ENCODE measurements around the gene SCAPER. TPM values are rescaled to one million over a fixed set of nuclear protein-coding genes. Genes with fewer than 3 reads are reported as not detected.
"Not testable (repeated sequence)": the region's sequence is repeated elsewhere in the genome, so short reads cannot be mapped to it uniquely, and the experiment has no call there.

Gene SCAPER
- total RNA-seq, 1 donor from 2014 or later = 5.3 TPM

- DNase-seq (ENCODE audit: low read depth in 2 of 2) = no peak
Observed at GRCh38 chr15:76787273-76787672, 117.9 kb downstream of the SCAPER start.

GRCh38 chr15:76776969-76777368 lies 128.2 kb downstream of the SCAPER start:
- no peak for DNase-seq (ENCODE audit: low read depth in 2 of 2)

DNA sequence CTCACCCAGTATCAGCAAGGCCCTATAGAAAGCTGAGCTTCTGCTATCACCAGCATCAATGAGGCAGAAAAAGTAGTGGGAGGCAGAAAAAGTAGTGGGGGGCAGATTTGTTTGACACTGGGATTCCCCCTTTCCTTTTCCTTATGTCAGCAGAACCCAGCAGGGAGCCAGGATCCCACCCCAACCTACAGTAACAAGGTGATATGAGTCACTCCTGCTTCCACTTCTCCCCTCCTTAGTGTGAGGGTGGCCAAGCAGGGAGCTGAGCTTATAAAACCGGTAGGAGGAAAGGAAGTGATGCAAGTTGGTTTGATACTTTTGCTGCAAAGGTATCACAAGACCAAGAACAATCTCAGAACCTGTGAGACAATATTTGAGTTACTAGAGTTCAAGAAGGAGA lies 128.7 kb downstream of the SCAPER start:
- DNase-seq (ENCODE audit: low read depth in 2 of 2) = no peak

- no peak for DNase-seq (ENCODE audit: low read depth in 2 of 2)
Observed at GRCh38 chr15:76773234-76773633, 131.9 kb downstream of the SCAPER start.

GRCh38 chr15:76772776-76773175 lies 132.4 kb downstream of the SCAPER start:
- no peak for DNase-seq (ENCODE audit: low read depth in 2 of 2)

GRCh38 chr15:76764004-76764403 lies 141.1 kb downstream of the SCAPER start:
- DNase-seq (ENCODE audit: low read depth in 2 of 2) = no peak

DNA sequence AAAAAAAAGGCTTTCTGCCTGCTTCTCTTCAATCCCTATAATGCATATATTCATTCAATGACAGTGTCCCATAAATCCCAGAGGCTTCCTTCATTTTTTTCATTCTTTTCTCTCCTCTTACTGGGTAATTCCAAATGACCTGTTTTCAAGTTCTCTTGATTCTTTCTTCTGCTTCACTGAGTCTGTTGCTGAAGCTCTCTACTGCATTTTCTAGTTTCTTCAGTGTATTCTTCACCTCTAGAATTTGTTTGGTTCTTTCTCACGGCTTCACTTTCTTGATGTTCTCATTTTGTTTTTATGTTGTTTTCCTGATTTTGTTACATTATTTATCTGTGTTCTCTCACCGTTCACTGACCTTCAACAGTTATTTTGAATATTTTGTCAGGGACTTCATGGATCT lies 141.6 kb downstream of the SCAPER start:
- no peak for DNase-seq (ENCODE audit: low read depth in 2 of 2)

GRCh38 chr15:76756381-76756780 lies 148.8 kb downstream of the SCAPER start:
- no peak for DNase-seq (ENCODE audit: low read depth in 2 of 2)

DNA sequence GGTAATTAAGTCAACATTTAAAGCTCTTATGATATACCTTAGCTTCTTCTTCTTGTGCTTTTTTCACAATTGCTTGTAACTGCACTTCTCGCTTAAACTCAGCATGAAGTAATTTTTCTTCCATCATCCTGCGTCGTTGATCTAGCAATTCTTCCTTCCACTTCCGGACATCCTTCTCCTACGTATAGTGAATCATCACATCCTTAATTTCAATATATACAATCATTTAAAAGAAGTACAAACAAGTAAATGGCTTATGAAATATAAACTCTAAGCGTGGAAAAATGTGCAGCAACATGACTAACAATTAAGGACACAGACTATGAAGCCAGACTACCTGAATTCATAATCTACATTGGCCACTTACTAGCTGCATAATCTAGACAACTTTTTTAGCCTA lies 151.4 kb downstream of the SCAPER start:
- DNase-seq (ENCODE audit: low read depth in 2 of 2) = peak in 1 of 2 donors; percentile 32

DNA sequence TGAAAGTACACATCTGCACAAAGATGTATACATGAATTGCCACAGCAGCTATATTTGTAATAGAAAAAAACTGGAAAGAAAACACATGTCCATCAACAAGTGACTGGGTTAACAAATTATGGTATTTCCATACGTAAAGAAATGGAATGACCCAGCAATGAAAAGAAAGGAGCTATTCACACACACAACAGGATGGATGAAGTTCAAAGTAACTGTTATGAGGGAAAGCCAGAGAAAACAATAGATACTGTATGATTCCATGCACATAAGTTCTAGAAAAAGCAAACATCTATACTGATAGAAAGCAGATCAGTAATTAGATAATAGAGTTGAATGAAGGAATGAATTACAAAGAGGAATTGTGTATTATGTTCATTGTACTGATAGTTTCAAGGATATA lies 152.0 kb downstream of the SCAPER start:
- DNase-seq (ENCODE audit: low read depth in 2 of 2) = no peak

DNA sequence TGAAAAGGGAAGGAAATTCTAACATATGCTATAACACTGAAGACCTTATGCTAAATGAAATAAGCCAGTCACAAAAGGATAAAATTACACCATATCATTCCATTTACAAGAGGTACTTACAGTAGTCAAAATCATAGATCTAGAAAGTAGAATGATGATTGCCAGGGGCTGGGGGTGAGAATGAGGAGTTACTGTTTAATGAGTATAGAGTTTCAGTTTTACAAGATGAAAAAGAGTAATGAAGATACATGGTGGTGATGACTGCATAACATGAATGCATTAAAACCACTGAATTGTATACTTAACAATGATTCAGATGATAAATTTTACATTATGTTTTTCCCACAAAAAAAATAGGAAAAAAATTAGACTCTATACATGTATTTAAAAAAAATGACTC lies 152.6 kb downstream of the SCAPER start:
- no peak for DNase-seq (ENCODE audit: low read depth in 2 of 2)

DNA sequence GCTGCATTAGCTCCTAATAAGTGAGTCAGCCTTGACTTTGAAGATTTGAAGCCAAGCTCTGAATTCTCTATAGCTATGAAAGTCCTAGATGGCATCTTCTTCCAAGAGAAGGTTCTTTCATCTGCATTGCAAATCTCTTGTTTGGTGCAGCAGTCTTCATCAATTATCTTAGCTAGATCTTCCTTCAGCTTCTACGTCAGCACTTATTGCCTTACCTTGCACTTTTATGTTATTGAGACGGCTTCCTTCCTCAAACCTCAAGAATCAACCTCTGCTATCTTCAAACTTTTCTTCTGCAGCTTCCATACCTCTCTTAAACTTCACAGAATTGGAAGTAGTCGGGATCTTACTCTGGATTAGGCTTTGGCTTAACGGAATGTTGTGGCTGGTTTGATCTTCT lies 167.6 kb downstream of the SCAPER start:
- no peak for DNase-seq (ENCODE audit: low read depth in 2 of 2)

GRCh38 chr15:76732321-76732720 lies 172.8 kb downstream of the SCAPER start:
- DNase-seq (ENCODE audit: low read depth in 2 of 2) = not testable (repeated sequence)

- peak in 1 of 2 donors; percentile 63 for DNase-seq (ENCODE audit: low read depth in 2 of 2)
Observed at GRCh38 chr15:76730262-76730661, 174.9 kb downstream of the SCAPER start.

GRCh38 chr15:76718863-76719262 lies 186.3 kb downstream of the SCAPER start:
- DNase-seq (ENCODE audit: low read depth in 2 of 2) = peak in 1 of 2 donors; percentile 62

GRCh38 chr15:76714950-76715349 lies 190.2 kb downstream of the SCAPER start:
- DNase-seq (ENCODE audit: low read depth in 2 of 2) = no peak

- DNase-seq (ENCODE audit: low read depth in 2 of 2) = no peak
Observed at GRCh38 chr15:76711351-76711827, 193.8 kb downstream of the SCAPER start.

GRCh38 chr15:76704032-76704431 lies 201.1 kb downstream of the SCAPER start:
- DNase-seq (ENCODE audit: low read depth in 2 of 2) = not testable (repeated sequence)

DNA sequence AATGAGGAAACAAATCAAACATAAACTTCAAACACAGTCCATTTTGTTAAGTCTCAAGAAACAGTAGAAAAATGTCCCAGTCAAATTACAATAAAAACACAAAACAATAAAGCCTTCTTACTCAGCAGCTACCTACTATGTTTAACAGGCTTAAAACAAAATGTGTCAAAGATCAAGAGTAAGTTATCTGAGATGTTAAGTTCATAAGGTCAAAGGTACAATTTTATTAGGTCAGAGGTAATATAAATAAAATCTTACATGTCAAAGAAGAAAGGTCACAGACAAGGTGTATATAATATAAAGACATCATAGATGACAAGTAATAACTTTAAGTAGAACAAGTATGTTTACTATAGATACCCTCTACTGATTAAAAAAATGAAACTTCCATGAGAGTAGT lies 208.3 kb downstream of the SCAPER start:
- DNase-seq (ENCODE audit: low read depth in 2 of 2) = no peak

- DNase-seq (ENCODE audit: low read depth in 2 of 2) = not testable (repeated sequence)
Observed at GRCh38 chr15:76692546-76692945, 212.6 kb downstream of the SCAPER start.

DNA sequence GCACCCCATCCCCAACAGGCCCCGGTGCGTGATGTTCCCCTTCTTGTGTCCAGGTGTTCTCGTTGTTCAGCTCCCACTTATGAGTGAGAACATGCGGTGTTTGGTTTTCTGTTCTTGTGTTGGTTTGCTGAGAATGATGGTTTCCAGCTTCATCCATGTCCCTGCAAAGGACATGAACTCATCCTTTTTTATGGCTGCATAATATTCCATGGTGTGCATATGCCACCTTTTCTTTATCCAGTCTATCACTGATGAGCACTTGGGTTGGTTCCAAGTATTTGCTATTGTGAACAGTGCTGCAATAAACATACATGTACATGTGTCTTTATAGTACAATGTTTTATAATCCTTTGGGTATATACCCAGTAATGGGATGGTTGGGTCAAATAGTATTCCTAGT lies 217.5 kb downstream of the SCAPER start:
- DNase-seq (ENCODE audit: low read depth in 2 of 2) = not testable (repeated sequence)

- DNase-seq (ENCODE audit: low read depth in 2 of 2) = no peak
Observed at GRCh38 chr15:76684002-76684401, 221.1 kb downstream of the SCAPER start.

GRCh38 chr15:76682833-76683232 lies 222.3 kb downstream of the SCAPER start:
- no peak for DNase-seq (ENCODE audit: low read depth in 2 of 2)

DNA sequence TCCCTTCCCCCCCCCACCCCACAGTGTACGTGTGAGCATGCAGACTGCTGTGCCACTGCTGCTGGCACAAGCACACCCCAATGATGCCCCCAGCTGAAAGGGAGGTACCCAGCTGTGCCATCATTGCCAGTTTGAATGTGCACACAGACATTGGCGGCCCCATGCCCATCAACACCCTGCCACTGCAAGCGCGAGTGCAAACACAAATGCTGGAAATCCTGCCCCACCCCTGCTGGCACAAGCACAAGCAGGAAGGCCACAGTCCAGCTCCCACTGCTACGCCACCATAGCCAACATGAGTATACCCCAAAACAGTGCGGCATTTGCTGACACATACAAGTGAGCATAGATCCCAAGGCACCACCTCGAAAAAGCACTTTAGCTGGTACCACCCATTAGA lies 222.9 kb downstream of the SCAPER start:
- DNase-seq (ENCODE audit: low read depth in 2 of 2) = peak; percentile 27 to 40

Data from dermis microvascular lymphatic vessel endothelial cell (primary cell).